ENCODE results near the gene VSTM2B.

Gene VSTM2B

DNA sequence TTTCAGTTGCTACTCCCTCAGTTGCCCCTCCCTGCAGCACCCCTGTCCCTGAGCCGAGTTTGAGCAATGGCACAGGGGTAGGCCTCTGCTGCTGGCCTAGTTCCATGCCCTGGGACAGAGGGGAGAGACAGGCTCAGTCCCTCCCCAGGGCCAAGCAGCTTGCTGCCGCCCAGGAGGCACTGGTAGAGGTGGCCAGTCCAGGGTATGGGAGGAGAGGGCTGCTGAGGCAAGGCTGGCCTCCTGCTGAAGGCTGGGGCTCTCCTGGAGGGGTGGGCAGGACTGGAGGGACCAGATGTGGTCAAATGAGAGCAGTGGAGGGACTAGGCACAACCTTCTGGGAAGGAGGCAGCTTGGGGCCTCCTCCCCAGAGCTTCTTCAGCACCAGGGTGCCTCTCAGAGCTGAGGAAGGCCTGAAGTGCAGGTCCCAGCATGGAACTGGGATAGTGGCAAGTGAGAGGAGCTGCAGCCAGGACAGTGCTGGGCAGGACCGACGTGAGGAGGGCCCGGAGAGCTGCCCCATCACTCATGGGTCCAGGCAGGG, 29.8 kb upstream of the VSTM2B start:
- DNase-seq (ENCODE audit: low spot score) = no peak

DNA sequence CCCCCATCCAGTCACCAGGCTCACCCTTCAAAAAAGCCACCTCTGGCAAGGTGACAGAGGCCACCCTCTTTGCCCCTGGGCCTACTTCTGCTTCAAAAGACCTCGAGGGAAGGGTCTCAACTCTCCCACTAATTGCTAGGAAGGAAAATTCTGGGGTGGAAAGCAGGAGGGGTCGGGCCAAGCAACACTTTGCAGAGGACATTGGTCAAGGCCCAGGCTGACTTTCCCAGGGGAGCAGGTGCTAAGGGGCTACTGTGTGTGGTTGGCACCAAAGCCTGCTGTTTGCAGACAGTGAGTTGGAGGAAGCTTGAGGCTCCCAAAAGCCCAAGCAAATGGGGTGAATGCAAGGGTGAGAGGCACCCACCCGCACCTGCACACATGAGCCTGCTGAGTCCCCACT, 28.6 kb upstream of the VSTM2B start:
- DNase-seq (ENCODE audit: low spot score) = no peak

DNA sequence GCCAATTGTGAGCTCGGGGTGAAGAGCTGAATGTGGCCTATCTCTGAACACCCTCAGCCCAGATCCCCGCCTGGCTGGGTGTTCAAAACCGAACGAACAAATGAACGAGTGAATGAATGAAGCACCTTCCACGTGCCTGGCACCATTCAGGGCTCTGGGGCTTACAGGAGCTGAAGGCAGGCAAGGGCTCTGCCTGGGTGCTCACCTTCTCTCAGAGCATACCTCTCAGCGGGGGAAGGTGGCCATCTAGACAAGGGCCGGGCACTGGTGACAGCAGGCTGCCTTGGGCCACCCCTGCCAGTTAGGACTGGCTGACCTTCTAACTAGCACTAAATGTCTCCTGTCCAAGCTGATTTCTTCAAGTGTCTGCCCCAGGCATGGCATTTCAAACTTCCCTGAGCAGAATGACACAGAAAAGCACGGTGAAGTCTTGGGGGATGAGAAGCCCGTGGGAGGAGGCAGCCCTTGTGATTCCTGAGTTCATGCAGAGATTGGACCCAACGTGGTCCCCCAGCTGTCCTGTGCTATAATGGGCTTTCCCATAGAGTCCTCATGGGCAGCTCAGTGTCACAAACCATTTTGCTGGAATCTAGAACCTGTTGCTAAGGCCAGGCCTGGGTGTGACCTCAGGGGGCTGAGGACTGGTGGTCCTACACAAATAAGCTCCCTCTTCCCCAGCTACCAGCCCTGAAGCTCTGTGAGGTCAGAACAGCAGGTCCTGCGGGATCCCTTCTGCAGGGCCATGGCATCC, 27.9 kb upstream of the VSTM2B start:
- no peak for DNase-seq (ENCODE audit: low spot score)

DNA sequence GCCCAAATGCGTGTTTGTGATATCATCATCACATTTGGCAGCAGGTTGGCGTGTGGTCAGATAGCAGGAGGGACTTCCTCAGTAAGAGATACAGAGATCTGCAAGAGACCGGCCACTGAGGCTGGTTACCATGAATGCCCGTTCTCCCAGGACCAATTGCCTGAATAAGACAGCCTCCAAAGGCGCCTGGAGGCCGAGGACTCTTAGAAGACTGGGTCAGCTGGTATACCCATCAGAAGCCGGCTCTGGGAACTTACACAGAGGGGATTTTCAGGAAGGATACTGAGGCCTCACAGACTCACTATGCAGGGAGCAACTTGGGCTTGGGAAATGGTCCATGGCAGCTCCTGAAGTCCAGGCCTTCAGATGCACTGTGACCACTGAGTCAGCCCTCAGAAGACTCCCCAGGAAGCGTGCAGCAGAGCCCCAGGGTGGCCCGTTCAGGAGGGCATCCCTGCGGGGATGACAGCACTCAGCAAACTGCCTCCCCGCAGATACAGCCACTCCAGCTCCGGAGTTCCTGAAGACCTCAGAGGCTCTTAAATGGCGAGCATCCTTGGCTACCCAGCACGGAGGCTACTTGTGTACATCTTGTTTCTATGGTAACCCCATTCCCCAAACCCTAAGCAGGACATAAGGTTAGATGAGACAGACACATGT, 26.4 kb upstream of the VSTM2B start:
- no peak for DNase-seq (ENCODE audit: low spot score)

DNA sequence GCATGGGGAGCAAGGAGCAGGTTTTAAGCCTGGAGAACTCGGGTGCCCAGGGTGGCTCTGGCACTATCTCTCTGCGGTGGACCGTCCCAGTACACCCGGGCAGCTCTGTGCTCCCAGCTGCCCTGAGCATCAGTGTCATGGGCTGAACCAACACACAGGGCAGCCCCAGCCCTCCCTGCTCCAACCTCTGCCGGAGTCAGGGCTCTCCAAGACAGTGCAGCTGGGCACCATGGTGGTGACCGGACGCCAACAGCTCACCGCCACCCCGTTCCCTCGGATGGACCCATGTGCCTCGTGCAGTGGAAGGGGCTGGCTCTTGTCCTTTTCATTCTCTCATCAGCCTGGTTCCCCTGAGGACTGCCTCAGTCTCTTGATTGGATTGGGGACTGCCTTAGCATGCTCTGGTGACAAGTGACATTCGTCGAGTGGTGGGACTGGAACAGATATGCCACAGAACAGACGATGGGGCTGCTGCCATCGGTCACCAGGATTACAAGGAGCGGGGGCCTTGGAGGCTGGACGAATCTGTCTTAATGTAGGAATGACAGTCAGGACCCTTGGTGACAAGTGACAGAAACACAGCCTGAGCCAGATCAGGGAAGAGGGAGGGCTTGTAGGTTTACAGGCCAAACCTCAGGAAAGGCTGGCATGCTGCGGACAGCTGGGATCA, 25.7 kb upstream of the VSTM2B start:
- no peak for DNase-seq (ENCODE audit: low spot score)

DNA sequence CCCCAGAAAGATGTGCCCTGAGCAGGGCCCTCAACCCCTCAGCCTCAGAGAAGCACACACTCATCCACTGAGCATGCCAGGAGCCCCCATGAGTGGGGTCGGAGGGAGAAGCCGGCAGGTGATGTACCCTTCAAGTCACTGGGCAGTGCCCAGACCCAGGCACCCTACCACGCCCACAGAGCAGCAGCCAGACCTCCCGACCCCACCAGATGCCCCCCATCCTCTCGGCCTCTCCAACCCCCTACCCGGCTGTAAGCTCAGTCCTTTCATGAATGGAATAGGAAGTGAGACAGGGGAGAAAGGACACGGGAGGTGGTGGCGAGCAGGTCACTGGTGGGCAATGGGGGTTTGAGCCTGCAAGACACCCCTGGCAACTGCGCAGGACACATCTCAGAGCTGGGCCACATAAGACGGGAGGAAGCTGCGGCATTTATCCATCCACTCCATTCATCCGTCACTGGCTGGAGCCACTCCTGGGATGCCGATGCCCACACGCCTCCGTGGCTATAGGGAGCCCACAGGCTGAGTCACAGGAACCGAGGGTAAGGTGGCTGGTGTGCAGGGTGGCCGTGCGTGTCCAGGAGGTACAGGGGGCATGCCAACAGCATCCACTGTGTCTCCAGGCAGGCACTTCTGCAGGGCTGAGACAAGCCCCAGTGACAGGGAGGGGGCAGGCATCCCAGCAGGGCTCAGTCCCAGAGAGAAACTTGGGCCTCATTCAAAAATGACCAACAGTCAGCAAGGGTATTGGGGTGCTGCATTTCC, 23.8 kb upstream of the VSTM2B start:
- no peak for DNase-seq (ENCODE audit: low spot score)

DNA sequence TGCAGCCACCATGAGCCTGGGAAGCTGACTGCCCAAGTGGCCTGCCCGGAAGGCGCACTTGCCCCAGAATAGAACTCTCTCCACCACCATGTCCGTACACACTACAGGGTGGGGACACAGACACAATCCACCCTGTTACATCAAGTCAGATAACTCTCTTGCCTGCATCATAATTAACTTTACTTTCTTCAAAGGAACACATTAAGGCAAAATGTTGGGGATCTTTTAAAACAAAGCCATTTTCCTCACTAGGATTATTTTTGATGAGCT, 23.3 kb upstream of the VSTM2B start:
- DNase-seq (ENCODE audit: low spot score) = no peak

DNA sequence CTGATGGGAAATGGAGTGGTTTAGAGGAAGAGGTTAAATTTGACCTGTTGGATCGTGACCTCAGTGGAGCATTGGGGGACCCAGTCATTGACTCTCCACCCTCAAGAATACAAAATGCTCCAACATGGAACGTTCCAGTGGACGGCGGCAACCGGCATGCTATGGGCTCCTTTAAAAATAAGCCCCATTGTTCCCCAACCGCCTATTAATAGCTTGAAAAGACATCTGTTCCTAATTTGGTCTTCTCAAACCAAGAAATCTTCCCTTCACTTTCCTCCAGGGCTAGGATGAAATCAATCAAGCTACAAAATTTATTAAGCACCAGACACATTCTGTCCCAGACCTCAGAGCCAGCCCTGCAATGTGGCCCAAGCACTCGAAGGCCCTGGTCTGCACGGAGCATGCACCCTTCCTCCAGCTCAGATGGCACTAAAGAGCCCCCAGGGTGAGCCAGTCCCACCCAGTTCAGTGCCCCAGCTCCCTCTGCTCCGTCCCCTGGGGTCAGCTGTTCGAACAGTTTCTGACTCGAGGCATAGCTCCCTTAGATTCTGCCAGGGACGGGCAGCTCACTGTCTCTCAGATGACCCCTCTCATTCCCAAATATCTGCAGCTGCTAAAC, 22.5 kb upstream of the VSTM2B start:
- no peak for DNase-seq (ENCODE audit: low spot score)

DNA sequence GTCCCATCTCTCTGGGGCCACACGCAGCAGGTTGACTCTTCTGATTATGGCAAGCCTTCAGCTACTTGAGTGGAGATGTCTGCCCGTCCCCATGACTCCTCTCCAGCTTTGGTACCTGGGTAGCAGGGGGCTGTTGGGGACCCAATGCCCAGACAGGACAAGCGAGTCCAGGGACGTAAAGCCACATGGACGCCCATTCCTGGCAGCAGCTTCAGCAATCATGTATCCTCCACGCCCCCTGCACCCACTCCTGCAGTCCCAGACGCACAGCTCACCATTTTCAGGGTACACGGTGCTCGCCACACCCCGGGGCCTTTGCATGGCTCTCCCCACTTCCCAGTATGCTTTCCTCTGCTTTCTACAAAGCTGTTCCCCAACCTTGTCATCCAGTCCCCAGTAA, 22.0 kb upstream of the VSTM2B start:
- DNase-seq (ENCODE audit: low spot score) = no peak

DNA sequence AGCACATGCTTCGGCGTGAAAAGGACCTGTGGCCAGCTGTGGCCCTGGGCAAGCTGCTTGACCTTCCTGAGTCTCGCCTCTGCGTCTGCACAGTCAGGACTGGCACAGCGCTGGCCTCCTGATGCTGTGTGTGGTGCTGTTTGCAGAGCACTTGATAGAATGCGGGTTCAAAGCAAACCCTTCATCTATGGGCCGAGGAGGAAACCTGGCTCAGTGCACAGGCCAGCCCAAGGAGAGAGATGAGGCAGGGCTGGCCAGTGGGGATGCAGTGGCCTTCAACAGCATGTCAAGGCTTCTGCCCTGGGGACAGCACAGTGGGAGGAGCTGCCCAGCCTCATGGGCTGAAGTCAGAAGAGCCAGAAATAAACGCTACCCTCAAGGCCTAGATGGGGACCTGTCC, 21.3 kb upstream of the VSTM2B start:
- DNase-seq (ENCODE audit: low spot score) = no peak

DNA sequence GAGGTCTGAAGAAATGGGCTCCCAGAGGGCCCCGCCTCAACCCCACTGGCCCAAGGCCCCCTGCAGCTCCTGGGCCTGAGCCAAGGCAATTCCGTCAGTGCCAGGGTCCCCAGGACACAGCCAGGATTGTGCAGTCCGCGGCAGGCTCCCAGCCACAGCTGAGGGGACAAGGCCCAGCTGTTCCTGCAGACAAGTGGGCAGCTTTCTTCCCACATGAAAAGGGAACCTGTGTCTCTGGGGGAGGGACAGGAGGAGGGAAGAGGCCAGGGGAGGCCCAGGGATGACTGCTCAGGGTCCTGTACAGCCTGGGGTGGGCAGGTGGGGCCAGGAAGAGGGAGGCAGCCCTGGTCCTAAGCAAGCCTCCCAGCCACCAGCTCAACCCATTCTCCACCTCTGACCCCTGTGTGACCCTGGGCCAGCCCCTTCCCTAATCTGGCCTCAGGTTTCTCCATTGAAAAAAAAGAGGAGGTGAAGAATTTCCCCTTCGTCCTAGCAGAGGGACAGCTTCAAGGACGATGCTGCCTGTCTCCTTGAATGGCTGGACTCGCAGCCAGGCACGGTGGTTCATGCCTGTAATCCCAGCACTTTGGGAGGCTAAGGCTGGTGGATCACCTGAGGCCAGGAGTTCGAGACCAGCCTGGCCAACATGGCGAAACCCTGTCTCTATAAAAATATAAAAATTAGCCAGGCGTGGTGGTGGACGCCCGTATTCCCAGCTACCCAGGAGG, 20.5 kb upstream of the VSTM2B start:
- DNase-seq (ENCODE audit: low spot score) = no peak

DNA sequence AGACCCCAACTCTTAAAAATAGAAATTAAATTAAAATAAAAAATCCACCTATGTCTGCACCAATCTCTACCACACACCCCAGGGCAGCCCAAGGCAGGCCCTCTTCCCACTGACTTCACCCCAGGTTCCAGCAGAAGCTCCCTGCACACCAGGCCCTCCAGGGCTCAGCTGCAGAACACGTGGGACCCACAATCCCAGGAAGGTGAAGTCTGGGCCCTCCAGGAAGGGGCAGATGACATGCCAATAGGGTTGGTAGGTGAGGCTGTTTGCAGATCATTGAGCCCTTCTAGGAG, 19.2 kb upstream of the VSTM2B start:
- DNase-seq (ENCODE audit: low spot score) = no peak

DNA sequence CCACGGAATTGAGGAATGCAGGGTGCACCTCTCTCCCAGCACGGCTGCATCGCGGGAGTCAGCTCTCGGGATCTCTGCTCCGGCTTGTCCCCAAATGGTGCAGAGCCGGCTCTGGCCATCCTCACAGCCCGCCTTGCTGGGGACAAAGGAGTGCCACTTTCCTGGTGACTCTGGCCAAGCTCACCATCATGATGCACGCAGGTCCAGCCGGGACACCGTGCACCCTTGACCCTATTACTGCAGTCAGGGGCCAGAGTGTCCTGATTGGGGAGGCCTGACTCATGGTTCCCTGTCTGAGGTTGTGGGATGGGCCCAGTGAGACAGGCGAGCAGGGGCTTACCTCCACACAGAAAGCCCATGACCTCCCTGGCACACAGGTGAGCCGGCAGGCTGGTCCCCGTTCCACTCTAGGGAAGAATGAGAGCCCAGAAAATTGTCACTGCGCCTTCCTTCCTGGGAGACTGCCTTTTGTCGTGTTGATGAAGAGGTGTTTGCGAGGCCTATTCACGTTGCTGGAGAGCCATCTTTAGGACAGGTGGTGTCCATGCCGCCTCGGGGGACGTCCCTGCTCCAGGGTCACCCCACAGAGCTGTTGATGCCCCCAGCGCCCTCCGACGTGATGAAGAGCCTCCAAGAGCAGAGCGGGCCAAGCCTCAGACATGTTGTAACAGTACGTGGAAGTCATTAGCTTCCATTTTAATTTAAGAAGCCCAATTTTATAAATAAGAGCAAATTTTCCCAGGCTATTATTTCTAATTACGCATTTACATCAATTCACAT, 18.5 kb upstream of the VSTM2B start:
- DNase-seq (ENCODE audit: low spot score) = no peak

DNA sequence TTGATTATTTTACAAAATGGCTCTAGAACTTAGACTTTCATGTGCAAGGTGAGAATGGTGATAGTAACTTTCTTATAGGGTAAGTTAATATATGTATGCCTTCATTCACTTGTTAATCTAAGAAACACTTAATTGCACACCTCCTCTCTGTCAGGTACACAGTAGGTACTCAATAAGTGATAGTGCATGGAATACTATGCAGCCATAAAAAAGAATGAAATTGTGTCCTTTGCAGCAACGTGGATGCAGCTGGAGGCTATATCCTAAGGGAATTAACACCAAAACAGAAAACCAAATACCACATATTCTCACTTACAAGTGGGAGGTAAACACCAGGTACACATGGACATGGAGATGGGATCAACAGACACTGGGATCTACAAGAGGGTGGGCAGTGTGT, 17.6 kb upstream of the VSTM2B start:
- DNase-seq (ENCODE audit: low spot score) = no peak

DNA sequence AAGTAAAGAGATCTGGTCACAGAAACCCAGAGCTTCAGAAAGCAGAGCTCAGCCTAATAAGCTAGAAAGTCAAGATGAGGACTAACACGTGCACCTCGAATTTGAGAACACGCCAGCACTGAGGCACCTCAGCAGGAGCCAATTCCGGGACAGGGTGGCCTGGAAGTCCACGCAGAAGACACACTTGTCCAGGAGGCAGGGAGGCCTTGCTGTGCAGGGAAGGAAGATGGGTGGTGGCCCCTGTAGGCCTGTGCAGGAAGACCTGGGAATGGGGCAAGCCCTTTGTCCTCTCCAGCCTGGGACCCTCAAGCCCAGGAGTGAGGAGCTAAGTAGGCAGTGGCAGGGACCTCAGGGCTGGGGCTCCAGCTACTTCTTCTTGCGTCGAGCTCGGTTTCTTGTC, 16.3 kb upstream of the VSTM2B start:
- no peak for DNase-seq (ENCODE audit: low spot score)

DNA sequence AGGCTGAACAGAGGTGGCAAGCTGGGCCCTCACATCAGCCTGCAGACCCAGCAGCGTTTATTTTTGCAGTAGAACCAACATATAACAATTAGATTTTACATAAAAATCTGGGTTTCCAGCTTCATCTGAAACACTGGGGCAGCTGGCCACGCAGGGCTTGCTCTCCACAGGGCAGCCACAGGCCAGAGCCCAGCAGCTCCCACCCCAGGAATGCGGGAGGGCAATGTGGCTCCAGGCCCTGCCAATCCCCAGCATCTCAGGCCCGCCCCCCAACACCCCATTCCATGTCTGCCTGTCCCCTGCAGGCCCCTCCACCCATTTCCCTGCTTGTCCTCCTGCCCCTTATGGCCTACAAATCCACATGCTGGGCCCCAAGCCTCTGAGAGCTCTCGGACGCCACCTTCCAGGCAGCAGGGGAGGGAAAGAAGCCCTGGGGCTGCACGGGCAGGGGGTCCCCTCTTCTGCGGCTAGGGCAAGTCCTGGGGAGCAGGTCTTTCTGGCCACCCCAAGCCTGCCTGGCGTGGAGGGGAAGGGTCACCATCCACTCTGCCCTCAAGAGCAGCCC, 15.0 kb upstream of the VSTM2B start:
- DNase-seq (ENCODE audit: low spot score) = no peak

DNA sequence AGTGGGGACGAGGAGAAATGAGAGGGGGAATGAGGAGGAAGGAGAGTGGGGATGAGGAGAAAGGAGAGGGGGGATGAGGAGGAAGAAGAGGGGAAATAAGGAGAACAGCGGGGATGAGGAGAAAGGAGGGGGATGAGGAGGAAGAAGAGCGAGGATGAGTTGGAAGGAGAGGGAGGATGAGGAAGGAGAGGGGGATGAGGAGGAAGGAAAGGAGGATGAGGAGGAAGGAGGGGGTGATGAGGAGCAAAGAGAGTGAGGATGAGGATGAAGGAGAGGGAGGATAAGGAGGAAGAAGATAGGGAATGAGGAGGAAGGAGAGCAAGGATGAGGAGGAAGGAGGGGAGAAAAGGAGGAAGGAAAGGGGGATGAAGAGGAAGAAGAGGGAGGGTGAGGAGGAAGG, 14.0 kb upstream of the VSTM2B start:
- no peak for DNase-seq (ENCODE audit: low spot score)

DNA sequence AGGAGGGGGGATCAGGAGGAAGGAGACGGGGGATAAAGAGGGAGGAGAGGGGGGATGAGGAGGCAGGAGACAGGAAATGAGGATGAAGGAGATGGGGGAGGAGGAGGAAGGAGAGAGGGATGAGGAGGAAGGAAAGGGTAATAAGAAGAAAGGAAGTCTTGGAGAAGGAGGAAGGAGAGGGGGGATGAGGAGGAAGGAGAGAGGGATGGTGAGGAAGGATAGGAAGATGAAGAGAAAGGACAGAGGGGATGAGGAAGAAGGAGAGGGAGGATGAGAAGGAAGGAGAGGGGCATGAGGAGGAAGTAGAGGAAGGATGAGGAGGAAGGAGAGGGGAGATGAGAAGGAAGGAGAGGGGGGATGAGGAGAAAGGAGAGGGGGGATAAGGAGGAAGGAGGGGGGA, 13.0 kb upstream of the VSTM2B start:
- no peak for DNase-seq (ENCODE audit: low spot score)

DNA sequence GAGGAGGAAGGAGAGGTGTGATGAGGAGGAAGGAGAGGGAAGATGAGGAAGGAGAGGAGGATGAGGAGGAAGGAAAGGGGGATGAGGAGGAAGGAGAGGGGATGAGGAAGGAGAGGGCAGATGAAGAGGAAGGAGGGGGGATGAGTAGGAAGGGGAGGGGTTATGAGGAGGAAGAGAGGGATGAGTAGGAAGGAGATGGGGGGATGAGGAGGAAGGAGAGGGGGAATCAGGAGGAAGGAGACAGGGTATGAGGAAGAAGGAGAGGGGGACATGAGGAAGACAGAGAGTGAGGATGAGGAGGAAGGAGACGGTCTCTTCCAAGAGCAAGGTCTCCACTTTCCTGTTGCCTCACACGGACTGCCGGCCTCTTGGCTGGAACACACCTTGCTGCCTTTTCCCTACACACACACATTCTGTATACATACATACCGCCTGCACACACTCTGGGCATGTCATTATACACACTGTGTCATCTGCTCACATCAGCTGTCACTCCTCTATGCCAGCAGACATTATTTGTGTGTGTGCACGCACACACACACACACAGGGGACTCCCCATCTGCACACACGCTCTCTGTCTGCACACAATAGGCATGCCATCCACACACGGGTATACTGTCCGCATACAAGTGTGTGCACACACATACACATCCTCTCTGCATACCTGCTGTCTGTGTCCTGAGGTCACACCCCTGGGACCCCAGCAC, 11.1 kb upstream of the VSTM2B start:
- DNase-seq (ENCODE audit: low spot score) = no peak

DNA sequence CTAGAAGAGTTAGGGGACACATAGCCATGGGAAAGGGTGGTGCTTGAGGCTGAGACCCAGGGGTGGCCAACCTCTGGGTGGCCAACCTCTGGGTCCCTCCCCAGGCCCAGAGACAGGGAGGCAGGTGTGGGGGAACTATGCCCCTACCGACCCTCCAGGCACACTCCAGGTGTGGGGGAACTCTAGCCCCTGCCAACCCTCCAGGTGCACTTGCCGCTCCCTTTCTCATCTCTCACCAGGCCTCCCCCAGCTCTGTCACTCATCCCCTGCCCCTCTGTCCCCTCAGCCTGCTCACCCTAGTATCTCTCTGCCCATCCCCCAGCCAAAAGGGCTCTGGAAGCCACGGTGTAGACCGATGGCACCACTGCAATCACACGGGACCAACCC, 10.6 kb upstream of the VSTM2B start:
- no peak for DNase-seq (ENCODE audit: low spot score)
